Measurements from ENCODE around the gene GAREM2. TPM values are rescaled to one million over a fixed set of nuclear protein-coding genes. Genes with fewer than 3 reads are reported as not detected.
A peak's percentile ranks its signal among the peaks of the same experiment; 100 is the strongest.

GAREM2 gene
- total RNA-seq, 1 donor from 2014 or later, result 10.4 TPM

DNA sequence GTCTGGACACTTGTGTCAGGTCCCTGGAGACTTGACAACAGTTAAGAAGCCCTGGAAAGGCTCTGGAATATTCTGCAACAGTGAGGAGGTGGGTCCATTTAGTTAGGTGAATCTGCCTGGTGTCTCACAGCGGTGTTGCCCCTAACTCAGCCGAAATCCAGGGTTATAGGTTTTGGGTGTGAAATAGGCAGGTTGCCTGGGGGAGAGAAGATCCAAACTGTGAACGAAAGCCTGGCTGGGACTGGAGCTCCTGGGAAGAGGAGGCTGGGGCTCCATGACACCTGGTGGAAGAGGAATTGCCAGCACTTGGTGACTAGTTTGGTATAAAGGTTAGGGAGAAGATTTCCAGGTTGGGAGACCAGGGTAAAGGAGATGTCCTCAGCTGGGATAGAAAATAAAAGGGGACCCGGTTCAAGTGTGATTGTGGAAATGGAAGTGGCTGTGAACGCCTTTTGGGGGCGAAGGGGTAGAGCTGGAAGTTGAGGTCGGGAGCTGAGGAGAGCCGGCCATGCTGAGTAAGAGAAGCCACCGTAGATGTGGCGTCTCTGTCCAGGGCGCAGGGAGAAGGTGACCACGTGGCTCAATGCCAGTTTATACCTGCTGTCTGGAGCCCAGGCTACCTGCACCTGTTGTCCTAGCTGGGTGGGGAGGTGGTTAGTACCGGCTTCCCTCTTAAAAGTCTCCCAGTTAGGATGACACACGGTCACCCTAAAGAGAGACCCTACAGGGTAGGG, 3.0 kb upstream of the GAREM2 start:
- Mint-ChIP-seq H3K27ac (no peak overlapping the region), H3K4me1 (ENCODE audit: low read depth) (peaks cover 6% of the 10 kb centered on the region), H3K36me3 (ENCODE audit: insufficient read depth) (no peaks in the 10 kb centered on the region), H3K27me3 (peaks cover 38% of the 10 kb centered on the region), H3K9me3 (ENCODE audit: low read depth) (no peaks in the 10 kb centered on the region), H3K4me3 (ENCODE audit: low read depth) (no peak overlapping the region)
- no peak for DNase-seq (ENCODE audit: low spot score, unreplicated experiment)
- TF ChIP-seq, protein P1, sequence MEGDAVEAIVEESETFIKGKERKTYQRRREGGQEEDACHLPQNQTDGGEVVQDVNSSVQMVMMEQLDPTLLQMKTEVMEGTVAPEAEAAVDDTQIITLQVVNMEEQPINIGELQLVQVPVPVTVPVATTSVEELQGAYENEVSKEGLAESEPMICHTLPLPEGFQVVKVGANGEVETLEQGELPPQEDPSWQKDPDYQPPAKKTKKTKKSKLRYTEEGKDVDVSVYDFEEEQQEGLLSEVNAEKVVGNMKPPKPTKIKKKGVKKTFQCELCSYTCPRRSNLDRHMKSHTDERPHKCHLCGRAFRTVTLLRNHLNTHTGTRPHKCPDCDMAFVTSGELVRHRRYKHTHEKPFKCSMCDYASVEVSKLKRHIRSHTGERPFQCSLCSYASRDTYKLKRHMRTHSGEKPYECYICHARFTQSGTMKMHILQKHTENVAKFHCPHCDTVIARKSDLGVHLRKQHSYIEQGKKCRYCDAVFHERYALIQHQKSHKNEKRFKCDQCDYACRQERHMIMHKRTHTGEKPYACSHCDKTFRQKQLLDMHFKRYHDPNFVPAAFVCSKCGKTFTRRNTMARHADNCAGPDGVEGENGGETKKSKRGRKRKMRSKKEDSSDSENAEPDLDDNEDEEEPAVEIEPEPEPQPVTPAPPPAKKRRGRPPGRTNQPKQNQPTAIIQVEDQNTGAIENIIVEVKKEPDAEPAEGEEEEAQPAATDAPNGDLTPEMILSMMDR (IDR thresholded peaks at IDR 0.05; ENCODE audit: unreplicated experiment), result no peak

GRCh38 chr2:26170795-26171194, 2.1 kb upstream of the GAREM2 start:
- DNase-seq (ENCODE audit: low spot score, unreplicated experiment), result no peak
- Mint-ChIP-seq H3K27ac (peak overlapping the region; percentile 87), H3K36me3 (ENCODE audit: insufficient read depth) (no peaks in the 10 kb centered on the region), H3K9me3 (ENCODE audit: low read depth) (no peaks in the 10 kb centered on the region), H3K4me1 (ENCODE audit: low read depth) (peaks cover 6% of the 10 kb centered on the region), H3K27me3 (peaks cover 39% of the 10 kb centered on the region), H3K4me3 (ENCODE audit: low read depth) (peak overlapping the region; percentile 78)
- TF ChIP-seq, protein P1 (IDR thresholded peaks at IDR 0.05; ENCODE audit: unreplicated experiment), result no peak

DNA sequence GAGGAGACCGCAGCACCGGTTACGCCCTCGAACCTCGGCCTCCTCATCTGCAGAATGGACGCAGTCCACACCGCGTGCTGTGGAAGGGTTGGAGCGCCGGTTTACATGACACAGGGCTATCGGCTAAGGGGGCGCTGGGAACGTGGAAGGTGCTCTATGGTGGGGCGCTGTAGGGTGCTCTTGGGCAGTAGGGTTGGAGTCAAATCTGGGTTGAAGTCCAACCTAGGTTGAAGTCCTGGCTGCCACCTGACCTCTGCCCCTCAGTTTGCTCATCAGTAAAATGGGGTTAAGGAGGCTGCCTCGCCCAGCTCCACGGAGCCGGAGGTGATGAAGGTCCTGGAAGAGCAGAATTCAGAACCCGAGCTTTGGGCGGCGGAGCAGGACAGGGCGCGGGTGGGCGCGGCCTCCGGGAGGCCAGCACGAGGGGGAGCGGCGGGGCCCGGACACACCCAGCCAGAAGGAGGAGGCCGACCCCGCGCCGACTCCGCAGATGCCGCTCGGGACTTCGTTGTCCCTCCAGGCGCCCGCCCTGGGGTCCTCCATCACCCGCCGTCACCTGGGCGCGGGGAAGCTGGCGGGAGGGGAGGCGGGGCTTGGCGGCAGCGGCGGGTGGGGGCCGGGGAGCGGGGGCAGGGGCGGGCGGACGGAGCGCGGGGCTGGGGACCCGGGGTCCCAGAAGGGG, 558 bp upstream of the GAREM2 start:
- H3K4me3 Mint-ChIP-seq (ENCODE audit: low read depth), result peak overlapping the region; percentile 78
- no peaks in the 10 kb centered on the region for H3K9me3 Mint-ChIP-seq (ENCODE audit: low read depth)
- H3K4me1 Mint-ChIP-seq (ENCODE audit: low read depth), result peaks cover 6% of the 10 kb centered on the region
- H3K36me3 Mint-ChIP-seq (ENCODE audit: insufficient read depth), result peaks cover 1% of the 10 kb centered on the region
- TF ChIP-seq, protein P1 (IDR thresholded peaks at IDR 0.05; ENCODE audit: unreplicated experiment), result no peak
- no peak overlapping the region for H3K27ac Mint-ChIP-seq
- peaks cover 45% of the 10 kb centered on the region for H3K27me3 Mint-ChIP-seq
- no peak for DNase-seq (ENCODE audit: low spot score, unreplicated experiment)

GRCh38 chr2:26173776-26174482, 1.0 kb downstream of the GAREM2 start:
- H3K27me3 Mint-ChIP-seq, result peaks cover 47% of the 10 kb centered on the region
- TF ChIP-seq, protein P1 (IDR thresholded peaks at IDR 0.05; ENCODE audit: unreplicated experiment), result no peak

More at GRCh38 chr2:26173776-26174482, 1.0 kb downstream of the GAREM2 start:
- no peak overlapping the region for H3K27ac Mint-ChIP-seq
- H3K9me3 Mint-ChIP-seq (ENCODE audit: low read depth), result no peaks in the 10 kb centered on the region
- DNase-seq (ENCODE audit: low spot score, unreplicated experiment), result no peak
- peaks cover 6% of the 10 kb centered on the region for H3K4me1 Mint-ChIP-seq (ENCODE audit: low read depth)
- peaks cover 1% of the 10 kb centered on the region for H3K36me3 Mint-ChIP-seq (ENCODE audit: insufficient read depth)
- H3K4me3 Mint-ChIP-seq (ENCODE audit: low read depth), result peak overlapping the region; percentile 69
